HG02970 (cell line): ENCODE results near the gene NUP188.

Experiments used
- ATAC-seq: cut with Tn5 transposase; IDR thresholded peaks from one replicate; pipeline ENCODE4 v1.9.1; 2021; ENCODE audit warnings: mild to moderate bottlenecking, moderate library complexity, moderate number of reproducible peaks; ENCODE audit not compliant: unreplicated experiment, low FRiP score

Gene NUP188

GRCh38 chr9:129006328-129007034, 59.0 kb downstream of the NUP188 start:
- ATAC-seq, result no peak

- no peak for ATAC-seq
Observed at GRCh38 chr9:129007035-129007765, 59.7 kb downstream of the NUP188 start.

GRCh38 chr9:129007766-129008468, 60.4 kb downstream of the NUP188 start:
- no peak for ATAC-seq

GRCh38 chr9:129008469-129008965, 61.0 kb downstream of the NUP188 start:
- no peak for ATAC-seq

GRCh38 chr9:129008986-129009583, 61.6 kb downstream of the NUP188 start:
- ATAC-seq, result no peak

GRCh38 chr9:129009584-129010141, 62.2 kb downstream of the NUP188 start:
- no peak for ATAC-seq

- no peak for ATAC-seq
Observed at GRCh38 chr9:129010267-129010975, 62.9 kb downstream of the NUP188 start.

- no peak for ATAC-seq
Observed at GRCh38 chr9:129011170-129011569, 63.7 kb downstream of the NUP188 start.

- ATAC-seq, result no peak
Observed at GRCh38 chr9:129011761-129012181, 64.3 kb downstream of the NUP188 start.

- no peak for ATAC-seq
Observed at GRCh38 chr9:129012343-129012742, 64.8 kb downstream of the NUP188 start.

- ATAC-seq, result no peak
Observed at GRCh38 chr9:129012893-129013448, 65.5 kb downstream of the NUP188 start.

GRCh38 chr9:129013674-129014073, 66.2 kb downstream of the NUP188 start:
- ATAC-seq, result no peak

- ATAC-seq, result no peak
Observed at GRCh38 chr9:129014124-129014523, 66.6 kb downstream of the NUP188 start.

GRCh38 chr9:129014608-129015007, 67.1 kb downstream of the NUP188 start:
- ATAC-seq, result no peak

- ATAC-seq, result peak; percentile 52
Observed at GRCh38 chr9:129021091-129021490, 73.6 kb downstream of the NUP188 start.

- ATAC-seq, result no peak
Observed at GRCh38 chr9:129022037-129022436, 74.5 kb downstream of the NUP188 start.

- no peak for ATAC-seq
Observed at GRCh38 chr9:129023036-129023907, 75.8 kb downstream of the NUP188 start.

- ATAC-seq, result no peak
Observed at GRCh38 chr9:129023908-129024233, 76.4 kb downstream of the NUP188 start.
